SU-DHL-6 (cell line): ENCODE results near the gene CEP20.

ENCODE experiments used
- H2AFZ ChIP-seq: fragments of 200-600 bp; sonication (generic); 2 replicates; pipeline ENCODE4 v1.6.1; 2014; ENCODE audit warnings: low read depth, mild to moderate bottlenecking, moderate library complexity, mixed read lengths, antibody characterized with exemption, low read length; ENCODE audit not compliant: severe bottlenecking
- H3F3A ChIP-seq: fragments of 200-600 bp; shearing (Covaris generic); 2 replicates; pipeline ENCODE4 v1.6.0; 2016; ENCODE audit warnings: antibody characterized with exemption, mild to moderate bottlenecking; ENCODE audit not compliant: insufficient read depth
- H3K27ac ChIP-seq: fragments of 200-600 bp; sonication (generic); 2 replicates; pipeline ENCODE4 v1.5.1; 2016; ENCODE audit warnings: low read depth, mild to moderate bottlenecking, low read length, moderate library complexity, mixed read lengths
- H3K27me3 ChIP-seq: fragments of 200-600 bp; sonication (generic), shearing (Covaris generic); 2 replicates; pipeline ENCODE4 v1.6.0; 2014; ENCODE audit warnings: mild to moderate bottlenecking, low read length
- H3K36me3 ChIP-seq: fragments of 200-600 bp; sonication (generic); 2 replicates; pipeline ENCODE4 v1.6.1; 2014; ENCODE audit warnings: mild to moderate bottlenecking, low read length, mixed read lengths
- H3K4me2 ChIP-seq: fragments of 300-600, 200-600 bp; shearing (Covaris generic), sonication (generic); 2 replicates; pipeline ENCODE4 v1.6.0; 2014; ENCODE audit warnings: low read length, low read depth, mild to moderate bottlenecking; ENCODE audit not compliant: poor library complexity, severe bottlenecking
- H3K4me3 ChIP-seq: fragments of 200-600 bp; sonication (generic); 2 replicates; pipeline ENCODE4 v1.5.1; 2014; ENCODE audit warnings: antibody characterized with exemption, low read length, mild to moderate bottlenecking, mixed read lengths; ENCODE audit not compliant: insufficient read depth, poor library complexity, severe bottlenecking
- H3K79me2 ChIP-seq: fragments of 200-600 bp; sonication (generic); 2 replicates; pipeline ENCODE4 v1.6.1; 2014; ENCODE audit warnings: mild to moderate bottlenecking, low read length, moderate library complexity; ENCODE audit not compliant: insufficient read depth
- H3K9ac ChIP-seq: fragments of 200-600 bp; sonication (generic); 2 replicates; pipeline ENCODE4 v1.7.0; 2014; ENCODE audit warnings: mild to moderate bottlenecking, low read length
- H3K9me2 ChIP-seq: fragments of 200-600 bp; sonication (generic); replicated peaks from 2 replicates; pipeline ENCODE4 v1.6.1; 2014; ENCODE audit warnings: low read length; ENCODE audit not compliant: insufficient read depth
- H3K9me3 ChIP-seq: fragments of 200-600 bp; sonication (generic); 2 replicates; pipeline ENCODE4 v1.6.1; 2014; ENCODE audit warnings: low read length, mixed read lengths; ENCODE audit not compliant: insufficient read depth
- H4K20me1 ChIP-seq: fragments of 200-600 bp; sonication (generic); 2 replicates; pipeline ENCODE4 v1.6.1; 2014; ENCODE audit warnings: low read depth, mild to moderate bottlenecking, antibody characterized with exemption, low read length, moderate library complexity, mixed read lengths
- EZH2phosphoT487 ChIP-seq: fragments of 200-600 bp; sonication (generic), shearing (Covaris generic); conservative IDR thresholded peaks from 2 replicates; pipeline ENCODE4 v1.6.1; 2018; ENCODE audit warnings: mild to moderate bottlenecking, antibody characterized with exemption, low read length, moderate library complexity, mixed read lengths
- TF ChIP-seq, protein P1 (sequence below): fragments of 200-600 bp; sonication (generic); IDR thresholded peaks from one replicate; pipeline ENCODE4 v1.5.1; 2017; ENCODE audit warnings: antibody characterized with exemption, mild to moderate bottlenecking, low read length, moderate library complexity; ENCODE audit not compliant: insufficient read depth, poor library complexity, severe bottlenecking

The CEP20 gene

DNA sequence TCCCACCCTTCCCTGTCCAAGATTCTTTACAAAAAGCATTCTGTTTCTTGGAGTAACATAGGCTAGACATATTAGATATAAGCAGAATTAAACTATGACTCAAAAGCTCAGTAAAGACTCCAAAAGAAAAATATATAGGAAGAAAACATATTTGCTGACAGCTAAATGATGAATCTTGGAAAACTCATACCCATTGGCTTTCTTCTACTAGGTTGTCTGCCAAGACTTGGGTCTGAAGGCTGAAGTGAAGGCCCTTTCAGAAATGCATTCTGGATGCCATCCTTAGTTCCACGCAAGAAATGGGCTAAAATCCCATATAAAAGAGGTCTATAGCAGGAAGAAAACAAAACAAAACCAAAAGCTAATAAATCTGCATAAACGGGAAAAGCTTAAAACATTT, 15.1 kb downstream of the CEP20 start:
- no peak overlapping the region for H3K4me2 ChIP-seq
- no peak overlapping the region for H3K4me3 ChIP-seq
- no peaks in the 10 kb centered on the region for H3K9me2 ChIP-seq
- H3K36me3 ChIP-seq = peaks cover 6% of the 10 kb centered on the region; the same call in 1 of the 2 replicates
- 0 out of 2 replicates have a peak, but pooled peaks cover 6% of the 10 kb centered on the region for H3F3A ChIP-seq
- TF ChIP-seq, protein P1, sequence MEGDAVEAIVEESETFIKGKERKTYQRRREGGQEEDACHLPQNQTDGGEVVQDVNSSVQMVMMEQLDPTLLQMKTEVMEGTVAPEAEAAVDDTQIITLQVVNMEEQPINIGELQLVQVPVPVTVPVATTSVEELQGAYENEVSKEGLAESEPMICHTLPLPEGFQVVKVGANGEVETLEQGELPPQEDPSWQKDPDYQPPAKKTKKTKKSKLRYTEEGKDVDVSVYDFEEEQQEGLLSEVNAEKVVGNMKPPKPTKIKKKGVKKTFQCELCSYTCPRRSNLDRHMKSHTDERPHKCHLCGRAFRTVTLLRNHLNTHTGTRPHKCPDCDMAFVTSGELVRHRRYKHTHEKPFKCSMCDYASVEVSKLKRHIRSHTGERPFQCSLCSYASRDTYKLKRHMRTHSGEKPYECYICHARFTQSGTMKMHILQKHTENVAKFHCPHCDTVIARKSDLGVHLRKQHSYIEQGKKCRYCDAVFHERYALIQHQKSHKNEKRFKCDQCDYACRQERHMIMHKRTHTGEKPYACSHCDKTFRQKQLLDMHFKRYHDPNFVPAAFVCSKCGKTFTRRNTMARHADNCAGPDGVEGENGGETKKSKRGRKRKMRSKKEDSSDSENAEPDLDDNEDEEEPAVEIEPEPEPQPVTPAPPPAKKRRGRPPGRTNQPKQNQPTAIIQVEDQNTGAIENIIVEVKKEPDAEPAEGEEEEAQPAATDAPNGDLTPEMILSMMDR = no peak
- TF ChIP-seq EZH2phosphoT487 = no peak
- H4K20me1 ChIP-seq = no peaks in the 10 kb centered on the region
- H3K9ac ChIP-seq = no peak overlapping the region
- H3K27ac ChIP-seq = no peak overlapping the region
- H3K27me3 ChIP-seq = no peaks in the 10 kb centered on the region
- H3K9me3 ChIP-seq = no peaks in the 10 kb centered on the region
- H2AFZ ChIP-seq = no peak overlapping the region
- H3K79me2 ChIP-seq = no peaks in the 10 kb centered on the region

DNA sequence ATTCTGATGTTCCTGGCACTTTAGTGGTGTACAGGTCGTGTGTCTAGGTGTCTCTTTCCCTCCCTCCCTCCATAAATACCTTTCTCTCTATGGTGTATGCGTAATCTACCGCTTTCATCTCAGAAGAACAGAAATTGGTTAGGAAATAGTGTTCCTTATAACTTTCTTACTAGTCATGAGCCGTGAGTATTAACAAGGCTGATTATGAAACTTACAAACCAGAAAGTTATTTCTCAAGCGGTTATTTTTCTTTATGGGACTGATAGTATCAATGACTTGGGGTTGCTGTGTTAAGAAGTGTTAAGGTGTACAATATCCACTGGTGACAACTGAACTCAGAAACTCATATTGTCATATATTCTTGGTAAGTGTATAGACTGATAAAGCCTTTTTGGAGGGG, 18.4 kb downstream of the CEP20 start:
- Histone ChIP-seq H3K27me3 (no peaks in the 10 kb centered on the region), H2AFZ (no peak overlapping the region), H3K4me2 (no peak overlapping the region), H3K27ac (no peak overlapping the region), H3K9me2 (no peaks in the 10 kb centered on the region), H3K36me3 (peaks cover 6% of the 10 kb centered on the region; the same call in 1 of the 2 replicates), H4K20me1 (no peaks in the 10 kb centered on the region), H3K79me2 (no peaks in the 10 kb centered on the region), H3K9ac (no peak overlapping the region), H3K9me3 (no peaks in the 10 kb centered on the region), H3K4me3 (no peak overlapping the region), H3F3A (0 out of 2 replicates have a peak, but pooled peaks cover 6% of the 10 kb centered on the region)
- no peak for TF ChIP-seq EZH2phosphoT487
- TF ChIP-seq, protein P1 = no peak

DNA sequence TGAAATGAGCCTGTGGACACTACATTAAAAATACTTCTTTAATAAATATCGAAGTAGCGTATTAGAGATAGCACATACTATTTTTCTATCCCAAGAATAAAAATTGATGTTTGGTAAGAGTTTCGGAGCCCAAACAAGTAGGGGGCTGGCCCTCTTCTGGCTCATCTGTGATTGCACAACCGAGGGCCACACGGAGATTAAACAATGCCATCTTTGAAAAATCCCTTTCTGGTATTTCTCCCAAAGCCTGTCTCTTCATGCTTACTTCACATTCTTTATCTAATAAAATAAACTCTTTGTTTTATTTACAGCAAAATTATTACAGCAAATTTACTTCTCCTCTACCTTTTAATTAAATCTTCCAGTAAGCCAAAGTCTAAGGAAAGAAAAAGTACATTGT, 22.0 kb downstream of the CEP20 start:
- Histone ChIP-seq H3K36me3 (peaks cover 3% of the 10 kb centered on the region; the same call in 1 of the 2 replicates), H3K9me3 (no peaks in the 10 kb centered on the region), H3K27ac (no peak overlapping the region), H3K4me3 (no peak overlapping the region), H3K9ac (no peak overlapping the region), H3K79me2 (no peaks in the 10 kb centered on the region), H3F3A (0 out of 2 replicates have a peak, but pooled peaks cover 6% of the 10 kb centered on the region), H3K27me3 (no peaks in the 10 kb centered on the region), H3K9me2 (no peaks in the 10 kb centered on the region), H3K4me2 (no peak overlapping the region), H2AFZ (no peak overlapping the region), H4K20me1 (no peaks in the 10 kb centered on the region)
- no peak for TF ChIP-seq EZH2phosphoT487
- TF ChIP-seq, protein P1 = no peak
